Pancreas (tissue), 10 donors: ENCODE results near the gene TUBA3D. TPM values are rescaled to one million over a fixed set of nuclear protein-coding genes. Genes with fewer than 3 reads are reported as not detected.
"Not testable (repeated sequence)": the region's sequence is repeated elsewhere in the genome, so short reads cannot be mapped to it uniquely, and the experiment has no call there.

Experiments used
- ATAC-seq, 4 donors: fragments of 200-7000 bp; cut with Tn5 transposase; one replicate each; pipeline versions ENCODE4 v1.8.0 to v1.9.1; 2020; ENCODE audit warnings: mild to moderate bottlenecking in 4 of 4, moderate library complexity in 4 of 4
- DNase-seq, 6 donors: peaks; one replicate each; pipeline ENCODE4 v3.0.0-alpha.2; 2020
- FAIRE-seq: peaks from 2 replicates; lab custom pipeline; 2012; peaks lifted over from hg19 to GRCh38; lab: Jason Lieb, UNC
- H3K27ac ChIP-seq, 4 donors: fragments of 200-600 bp; sonication (generic); 1 replicate in 3 of 4; 2 replicates in 1 of 4; pipeline versions ENCODE4 v1.5.0 to v1.8.0; 2020
- H3K27me3 ChIP-seq, 4 donors: fragments of 200-600 bp; one replicate each; pipeline ENCODE4 v1.8.0; 2021
- H3K36me3 ChIP-seq, 3 donors: fragments of 200-600 bp; sonication (generic) in 1 of 3; one replicate each; pipeline versions ENCODE4 v1.5.0 to v1.8.0; 2020 to 2021
- H3K4me1 ChIP-seq, 3 donors: fragments of 200-600 bp; one replicate each; pipeline ENCODE4 v1.8.0; 2021
- H3K4me3 ChIP-seq, 4 donors: fragments of 200-600 bp; sonication (generic) in 2 of 4; one replicate each; pipeline versions ENCODE4 v1.5.0 to v1.8.0; 2020 to 2021
- H3K9me3 ChIP-seq, 4 donors: fragments of 200-600 bp; one replicate each; pipeline ENCODE4 v1.8.0; 2021
- CTCF ChIP-seq, 4 donors: fragments of 200-600 bp; sonication (generic) in 3 of 4; IDR thresholded peaks; one replicate each; pipeline versions ENCODE4 v1.5.0 to v1.8.0; 2021; ENCODE audit warnings: antibody characterized with exemption in 4 of 4
- WGBS, 2 donors: extraction: QIAGEN DNeasy Blood & Tissue Kit; methylation state at CpG; one replicate each; pipeline ENCODE4 v1.1.7; 2013; 5-methylcytosine and 5-hydroxymethylcytosine counted together
- intact Hi-C, 3 donors: fragments of 100-400 bp; cut with DNase I; formaldehyde crosslinking; loops; one replicate each; pipeline versions ENCODE4 v1.11.1 to v1.14.2; 2022
- polyA plus RNA-seq, 2 donors: library from polyadenylated mRNA; stranded (reverse); fragments of 200-250 nt; gene quantifications; one replicate each; pipeline ENCODE4 v1.2.3, GENCODE V29; 2013
- total RNA-seq, 6 donors: library from RNA; stranded (reverse); fragmentation: NEBNext Ultra II Directional in 4 of 6; extraction: Animal tissue kit (Norgen Biotek cat#: 25700) in 4 of 6; gene quantifications; one replicate each; pipeline versions ENCODE4 v1.2.1 to v1.2.4, GENCODE V29; 2021 to 2023
- donor health status: healthy with polysubstance abuse.
- donor health status: DM: no; HTN: no; CAD: no; lungs with moderate emphysema.
- donor health status: DM: no; HTN: no; CAD: no.
- donor health status: control.
- donor health status: control.
- donor health status: Bipolar disorder and iron deficiency.
- donor health status: DM: yes; HTN: yes; CAD: no.
- donor health status: DM: no; HTN: no; CAD: no.
- donor health status: DM: no; HTN: no; CAD: no.
- donor health status: DM: yes; HTN: yes; CAD: no.

The TUBA3D gene
- total and polyA plus RNA-seq, 8 donors, result 0.12 to 0.23 TPM; not detected in 6

- no peak for ATAC-seq
- DNase-seq, result peak in 1 of 6 donors; percentile 43
- Histone ChIP-seq H3K27me3 (no peaks in the 10 kb centered on the region), H3K9me3 (no peaks in the 10 kb centered on the region), H3K4me1 (no peaks in the 10 kb centered on the region), H3K36me3 (peaks cover 0 to 15% (median 3%) of the 10 kb centered on the region in 3 donors), H3K27ac (no peak overlapping the region), H3K4me3 (no peak overlapping the region)
- no peak for TF ChIP-seq CTCF (IDR thresholded peaks at IDR 0.05)
- WGBS, 2 donors, result 95 to 96% methylated on average over 17 of the region's 17 CpGs
- FAIRE-seq, result no peak
- intact Hi-C loops, result no loop called here
Measured at GRCh38 chr2:131517106-131517831, 41.4 kb downstream of the TUBA3D start.

- H3K27me3 ChIP-seq, H3K9me3 ChIP-seq, H3K27ac ChIP-seq, H3K4me1 ChIP-seq, H3K4me3 ChIP-seq, intact Hi-C loops, FAIRE-seq, ATAC-seq: not testable (repeated sequence)
- 86 to 91% methylated on average over 15 to 16 of the region's 16 CpGs for WGBS, 2 donors
- peaks cover 0 to 15% (median 3%) of the 10 kb centered on the region in 3 donors for H3K36me3 ChIP-seq
- DNase-seq, result peak in 1 of 6 donors; percentile 43
Measured at GRCh38 chr2:131517856-131518255, 41.9 kb downstream of the TUBA3D start.

- peak in 1 of 6 donors; percentile 13 for DNase-seq
- H3K27ac ChIP-seq, H3K27me3 ChIP-seq, intact Hi-C loops, H3K4me1 ChIP-seq, H3K9me3 ChIP-seq, H3K4me3 ChIP-seq, FAIRE-seq, ATAC-seq: not testable (repeated sequence)
- H3K36me3 ChIP-seq, result peaks cover 0 to 15% (median 3%) of the 10 kb centered on the region in 3 donors
- 93 to 96% methylated on average over 6 to 11 of the region's 11 CpGs for WGBS, 2 donors
Measured at GRCh38 chr2:131518531-131518930, 42.6 kb downstream of the TUBA3D start.

- H3K27ac ChIP-seq, result no peak overlapping the region
- intact Hi-C loops, result no loop called here
- H3K36me3 ChIP-seq, result peaks cover 0 to 11% (median 3%) of the 10 kb centered on the region in 3 donors
- no peaks in the 10 kb centered on the region for H3K27me3 ChIP-seq
- no peak for ATAC-seq
- no peaks in the 10 kb centered on the region for H3K9me3 ChIP-seq
- peak in 2 of 6 donors; percentile 44 to 45 for DNase-seq
- no peak for FAIRE-seq
- WGBS, 2 donors, result 93 to 95% methylated on average over 15 of the region's 15 CpGs
- no peak for TF ChIP-seq CTCF (IDR thresholded peaks at IDR 0.05)
- no peak overlapping the region for H3K4me3 ChIP-seq
- no peaks in the 10 kb centered on the region for H3K4me1 ChIP-seq
Measured at GRCh38 chr2:131519466-131519865, 43.5 kb downstream of the TUBA3D start.

GRCh38 chr2:131519871-131520470, 44.1 kb downstream of the TUBA3D start:
- DNase-seq, result peak in 1 of 6 donors; percentile 20
- intact Hi-C loops, H3K27ac ChIP-seq, H3K4me1 ChIP-seq, ATAC-seq, H3K4me3 ChIP-seq, FAIRE-seq, H3K9me3 ChIP-seq, H3K27me3 ChIP-seq: not testable (repeated sequence)
- peaks cover 0 to 11% (median 3%) of the 10 kb centered on the region in 3 donors for H3K36me3 ChIP-seq
- WGBS, 2 donors, result 88 to 92% methylated on average over 14 to 24 of the region's 24 CpGs

- TF ChIP-seq CTCF (IDR thresholded peaks at IDR 0.05), result no peak
- no peaks in the 10 kb centered on the region for H3K4me1 ChIP-seq
- H3K27ac ChIP-seq, result no peak overlapping the region
- 87 to 90% methylated on average over 9 to 10 of the region's 10 CpGs for WGBS, 2 donors
- H3K27me3 ChIP-seq, result no peaks in the 10 kb centered on the region
- intact Hi-C loops, result no loop called here
- DNase-seq (peak in 1 of 6 donors; percentile 41), ATAC-seq (no peak), FAIRE-seq (no peak)
- H3K4me3 ChIP-seq, result no peak overlapping the region
- H3K9me3 ChIP-seq, result no peaks in the 10 kb centered on the region
- peaks cover 0 to 11% (median 3%) of the 10 kb centered on the region in 3 donors for H3K36me3 ChIP-seq
Measured at GRCh38 chr2:131520526-131520925, 44.6 kb downstream of the TUBA3D start.

GRCh38 chr2:131521524-131521923, 45.6 kb downstream of the TUBA3D start:
- FAIRE-seq, ATAC-seq, H3K4me1 ChIP-seq, intact Hi-C loops, H3K4me3 ChIP-seq, H3K27ac ChIP-seq, H3K27me3 ChIP-seq, H3K9me3 ChIP-seq: not testable (repeated sequence)
- H3K36me3 ChIP-seq, result peaks cover 0 to 11% (median 3%) of the 10 kb centered on the region in 3 donors
- peak in 1 of 6 donors; percentile 33 for DNase-seq
- WGBS, 2 donors, result 74 to 77% methylated on average over 6 of the region's 6 CpGs
